Smooth muscle cell (in vitro differentiated cells): Measurements from ENCODE around the gene MBD3L2. TPM values are rescaled to one million over a fixed set of nuclear protein-coding genes. Genes with fewer than 3 reads are reported as not detected.

ENCODE experiments used
- DNase-seq: peaks from one replicate; lab custom pipeline; 2025; ENCODE audit not compliant: unreplicated experiment; lab: John Stamatoyannopoulos, UW
- H2AFZ ChIP-seq: fragments of 200-600 bp; sonication (generic); 2 replicates; pipeline ENCODE4 v1.6.0; 2016; ENCODE audit warnings: antibody characterized with exemption, low read depth, mild to moderate bottlenecking
- H3F3A ChIP-seq: fragments of 200-600 bp; sonication (generic); 2 replicates; pipeline ENCODE4 v1.6.0; 2017; ENCODE audit warnings: antibody characterized with exemption, low read depth
- H3K27ac ChIP-seq: fragments of 200-600 bp; sonication (generic); 2 replicates; pipeline ENCODE4 v1.5.1; 2016; ENCODE audit warnings: low read depth, mild to moderate bottlenecking
- H3K27me3 ChIP-seq: fragments of 200-600 bp; sonication (generic); 2 replicates; pipeline ENCODE4 v1.6.1; 2016; ENCODE audit warnings: low read depth, mild to moderate bottlenecking
- H3K36me3 ChIP-seq: fragments of 200-600 bp; sonication (generic); 2 replicates; pipeline ENCODE4 v1.5.1; 2016; ENCODE audit warnings: low read depth
- H3K4me1 ChIP-seq: fragments of 200-600 bp; sonication (generic); 2 replicates; pipeline ENCODE4 v1.5.1; 2016; ENCODE audit warnings: low read depth
- H3K4me2 ChIP-seq: fragments of 200-600 bp; sonication (generic); 2 replicates; pipeline ENCODE4 v1.6.0; 2016; ENCODE audit warnings: mild to moderate bottlenecking
- H3K4me3 ChIP-seq: fragments of 200-600 bp; sonication (generic); 2 replicates; pipeline ENCODE4 v1.5.1; 2016; ENCODE audit warnings: mild to moderate bottlenecking
- H3K79me2 ChIP-seq: fragments of 200-600 bp; sonication (generic); 2 replicates; pipeline ENCODE4 v1.6.0; 2016; ENCODE audit warnings: low read depth, mild to moderate bottlenecking
- H3K9ac ChIP-seq: fragments of 200-600 bp; sonication (generic); 2 replicates; pipeline ENCODE4 v1.6.0; 2016; ENCODE audit warnings: low read depth
- H3K9me3 ChIP-seq: fragments of 200-600 bp; sonication (generic); replicated peaks from 2 replicates; pipeline ENCODE4 v1.5.1; 2016; ENCODE audit warnings: low read depth
- H4K20me1 ChIP-seq: fragments of 200-600 bp; sonication (generic); 2 replicates; pipeline ENCODE4 v1.6.0; 2016; ENCODE audit warnings: low read depth
- CTCF ChIP-seq: fragments of 200-600 bp; sonication (generic); IDR thresholded peaks from 2 replicates; pipeline ENCODE4 v1.5.1; 2017; ENCODE audit warnings: borderline replicate concordance, mild to moderate bottlenecking, antibody characterized with exemption; ENCODE audit not compliant: insufficient read depth, poor library complexity, severe bottlenecking
- WGBS: methylation state at CpG from one replicate; pipeline ENCODE4 v1.1.7; 2016; ENCODE audit warnings: low lambda C conversion rate; 5-methylcytosine and 5-hydroxymethylcytosine counted together
- polyA plus RNA-seq: library from polyadenylated mRNA; unstranded; fragments of >200 nt; fragmentation: Nextera tagmentation; extraction: Ambion mirVana; gene quantifications from 2 replicates; pipeline ENCODE4 v1.2.1, GENCODE V29; 2016
- total RNA-seq: library from RNA; depleted of rRNA; stranded (reverse); fragments of >200 nt; gene quantifications from 2 replicates; pipeline ENCODE4 v1.2.3, GENCODE V29; 2014

The MBD3L2 gene
- total and polyA plus RNA-seq, 2 experiments from 2014 or later, result not detected

GRCh38 chr19:7088999-7089398 lies 39.9 kb downstream of the MBD3L2 start:
- peaks cover 21% of the 10 kb centered on the region for H3K36me3 ChIP-seq
- H3K4me1 ChIP-seq, result no peaks in the 10 kb centered on the region
- H3K9me3 ChIP-seq, result peaks cover 27% of the 10 kb centered on the region
- no peaks in the 10 kb centered on the region for H3K79me2 ChIP-seq
- no peak overlapping the region for H3K27ac ChIP-seq
- no peak for TF ChIP-seq CTCF
- H2AFZ ChIP-seq, result no peak overlapping the region
- no peak overlapping the region for H3K4me2 ChIP-seq
- no peaks in the 10 kb centered on the region for H3K27me3 ChIP-seq
- H3K4me3 ChIP-seq, result no peak overlapping the region
- no peak for DNase-seq
- WGBS, result 97% methylated on average over 6 of the region's 6 CpGs
- no peaks in the 10 kb centered on the region for H4K20me1 ChIP-seq
- no peak overlapping the region for H3K9ac ChIP-seq
- H3F3A ChIP-seq, result no peaks in the 10 kb centered on the region

- Histone ChIP-seq H2AFZ (peak overlapping the region; percentile 90), H3K4me2 (peak overlapping the region; percentile 83), H3K36me3 (no peaks in the 10 kb centered on the region), H3K79me2 (no peaks in the 10 kb centered on the region), H3K4me3 (peak overlapping the region; percentile 64), H3K27ac (no peak overlapping the region), H3F3A (no peaks in the 10 kb centered on the region), H3K9ac (no peak overlapping the region), H4K20me1 (no peaks in the 10 kb centered on the region), H3K4me1 (no peaks in the 10 kb centered on the region), H3K27me3 (no peaks in the 10 kb centered on the region), H3K9me3 (no peaks in the 10 kb centered on the region)
- 98% methylated on average over 3 of the region's 3 CpGs for WGBS
- no peak for DNase-seq
- no peak for TF ChIP-seq CTCF
These were observed 49.0 kb downstream of the MBD3L2 start for GRCh38 chr19:7098096-7098495.

GRCh38 chr19:7098701-7099596 lies 49.8 kb downstream of the MBD3L2 start:
- Histone ChIP-seq H3K9me3 (no peaks in the 10 kb centered on the region), H2AFZ (peak overlapping the region; percentile 90), H3K27me3 (no peaks in the 10 kb centered on the region), H3K9ac (peak overlapping the region; percentile 80), H3K4me1 (no peaks in the 10 kb centered on the region), H4K20me1 (no peaks in the 10 kb centered on the region), H3K79me2 (no peaks in the 10 kb centered on the region), H3K27ac (peak overlapping the region; percentile 59), H3K4me2 (peak overlapping the region; percentile 83), H3K4me3 (peak overlapping the region; percentile 64), H3F3A (no peaks in the 10 kb centered on the region), H3K36me3 (no peaks in the 10 kb centered on the region)
- under 1% methylated on average over 61 of the region's 78 CpGs for WGBS
- DNase-seq, result peak; percentile 77
- no peak for TF ChIP-seq CTCF

- DNase-seq, result no peak
- H3F3A ChIP-seq, result no peaks in the 10 kb centered on the region
- H3K9ac ChIP-seq, result no peak overlapping the region
- peak overlapping the region; percentile 90 for H2AFZ ChIP-seq
- H3K4me1 ChIP-seq, result no peaks in the 10 kb centered on the region
- no peaks in the 10 kb centered on the region for H3K36me3 ChIP-seq
- H3K4me2 ChIP-seq, result peak overlapping the region; percentile 83
- no peaks in the 10 kb centered on the region for H3K27me3 ChIP-seq
- no peak overlapping the region for H3K27ac ChIP-seq
- peak overlapping the region; percentile 64 for H3K4me3 ChIP-seq
- TF ChIP-seq CTCF, result no peak
- no peaks in the 10 kb centered on the region for H4K20me1 ChIP-seq
- 28% methylated on average over 9 of the region's 9 CpGs for WGBS
- H3K9me3 ChIP-seq, result no peaks in the 10 kb centered on the region
- no peaks in the 10 kb centered on the region for H3K79me2 ChIP-seq
These were observed 50.4 kb downstream of the MBD3L2 start for GRCh38 chr19:7099597-7099921.
